NCI-H510A (cell line): ENCODE results near the gene ZBTB46.
"Not testable (repeated sequence)": the region's sequence is repeated elsewhere in the genome, so short reads cannot be mapped to it uniquely, and the experiment has no call there.

Experiments
- DNase-seq: peaks from one replicate; lab custom pipeline; 2025; lab: John Stamatoyannopoulos, UW

Gene ZBTB46

GRCh38 chr20:63789836-63790571 lies 41.1 kb downstream of the ZBTB46 start:
- no peak for DNase-seq

- no peak for DNase-seq
These were observed 43.3 kb downstream of the ZBTB46 start for GRCh38 chr20:63787749-63788148.

GRCh38 chr20:63787302-63787701 lies 43.8 kb downstream of the ZBTB46 start:
- DNase-seq: no peak

- no peak for DNase-seq
These were observed 45.4 kb downstream of the ZBTB46 start for GRCh38 chr20:63785691-63786131.

GRCh38 chr20:63783970-63784369 lies 47.1 kb downstream of the ZBTB46 start:
- DNase-seq: no peak

- no peak for DNase-seq
These were observed 48.5 kb downstream of the ZBTB46 start for GRCh38 chr20:63782521-63782971.

- DNase-seq: no peak
These were observed 49.0 kb downstream of the ZBTB46 start for GRCh38 chr20:63782051-63782471.

- DNase-seq: no peak
These were observed 49.9 kb downstream of the ZBTB46 start for GRCh38 chr20:63781181-63781580.

GRCh38 chr20:63778857-63779256 lies 52.2 kb downstream of the ZBTB46 start:
- DNase-seq: no peak

- no peak for DNase-seq
These were observed 52.9 kb downstream of the ZBTB46 start for GRCh38 chr20:63778034-63778752.

- no peak for DNase-seq
These were observed 53.5 kb downstream of the ZBTB46 start for GRCh38 chr20:63777614-63778013.

- not testable (repeated sequence) for DNase-seq
These were observed 54.2 kb downstream of the ZBTB46 start for GRCh38 chr20:63776875-63777274.

- DNase-seq: no peak
These were observed 55.7 kb downstream of the ZBTB46 start for GRCh38 chr20:63775096-63775978.

GRCh38 chr20:63774306-63774705 lies 56.8 kb downstream of the ZBTB46 start:
- no peak for DNase-seq

GRCh38 chr20:63773571-63774241 lies 57.4 kb downstream of the ZBTB46 start:
- no peak for DNase-seq

GRCh38 chr20:63772781-63773518 lies 58.1 kb downstream of the ZBTB46 start:
- DNase-seq: no peak

- no peak for DNase-seq
These were observed 59.9 kb downstream of the ZBTB46 start for GRCh38 chr20:63771046-63771707.

- DNase-seq: no peak
These were observed 61.1 kb downstream of the ZBTB46 start for GRCh38 chr20:63769891-63770474.

- DNase-seq: no peak
These were observed 62.2 kb downstream of the ZBTB46 start for GRCh38 chr20:63768591-63769515.
